ENCODE results near the gene MGLL.
A peak's percentile ranks its signal among the peaks of the same experiment; 100 is the strongest.

The MGLL gene

DNA sequence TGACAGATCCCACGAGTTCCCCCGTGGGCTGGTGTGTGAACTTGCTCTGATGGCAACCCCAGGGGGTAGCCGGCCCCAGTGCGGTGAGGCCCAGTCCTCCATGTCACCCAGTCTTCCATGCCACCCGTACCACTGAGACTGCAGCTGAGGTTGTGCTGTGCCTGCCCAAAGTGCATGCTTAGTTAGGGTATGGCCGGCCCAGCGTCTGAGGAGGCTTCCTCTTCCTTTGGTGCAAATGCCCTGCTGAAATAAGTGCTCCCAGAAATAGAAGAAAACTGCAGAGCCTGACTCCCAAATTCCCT lies 31.5 kb downstream of the MGLL start:
- DNase-seq (ENCODE audit: low spot score) (no peak), FAIRE-seq (no peak)

- DNase-seq (ENCODE audit: low spot score) (no peak), FAIRE-seq (no peak)
Measured at GRCh38 chr3:127789990-127790881, 32.1 kb downstream of the MGLL start.

- DNase-seq (ENCODE audit: low spot score), result no peak
- no peak for FAIRE-seq
Measured at GRCh38 chr3:127789051-127789450, 33.3 kb downstream of the MGLL start.

GRCh38 chr3:127788451-127788909 lies 33.8 kb downstream of the MGLL start:
- FAIRE-seq (no peak), DNase-seq (ENCODE audit: low spot score) (no peak)

DNA sequence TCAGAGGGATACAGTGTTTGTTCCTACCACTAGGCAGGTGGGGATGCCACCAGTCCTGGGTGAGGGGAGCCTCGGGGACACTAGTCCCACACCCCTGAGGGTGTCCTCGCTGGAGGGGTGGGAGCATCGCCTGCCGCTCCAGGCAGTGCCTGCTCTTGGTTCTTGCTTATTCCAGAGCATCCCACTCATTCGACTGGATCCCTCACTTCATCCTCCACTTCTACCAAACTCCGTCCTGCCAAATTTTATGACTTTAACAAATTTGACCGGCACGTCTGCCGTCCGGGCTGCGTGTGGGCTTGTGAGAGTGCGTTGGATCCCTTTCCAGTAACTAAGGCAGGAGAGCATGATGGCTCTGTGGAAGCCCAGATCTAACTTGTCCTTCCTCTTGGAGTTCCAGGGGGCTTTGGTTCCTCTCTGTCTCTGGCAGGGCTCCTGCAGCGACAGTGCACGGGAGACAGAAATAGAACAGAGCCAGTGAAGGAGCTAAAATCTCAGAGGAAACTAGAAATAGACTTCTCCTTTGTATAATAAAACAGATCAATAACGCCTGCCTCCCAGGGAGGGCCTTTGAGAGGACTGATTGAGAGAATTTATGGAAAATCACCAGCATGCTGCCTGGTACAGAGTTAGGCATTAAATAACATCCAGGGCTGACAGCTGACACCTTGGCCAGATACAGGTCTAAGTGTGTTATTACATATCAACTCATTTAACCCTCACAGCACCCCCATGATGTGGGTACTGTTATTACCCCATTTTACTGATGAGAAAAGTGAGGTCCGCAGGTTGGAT lies 34.5 kb downstream of the MGLL start:
- FAIRE-seq, result no peak

DNA sequence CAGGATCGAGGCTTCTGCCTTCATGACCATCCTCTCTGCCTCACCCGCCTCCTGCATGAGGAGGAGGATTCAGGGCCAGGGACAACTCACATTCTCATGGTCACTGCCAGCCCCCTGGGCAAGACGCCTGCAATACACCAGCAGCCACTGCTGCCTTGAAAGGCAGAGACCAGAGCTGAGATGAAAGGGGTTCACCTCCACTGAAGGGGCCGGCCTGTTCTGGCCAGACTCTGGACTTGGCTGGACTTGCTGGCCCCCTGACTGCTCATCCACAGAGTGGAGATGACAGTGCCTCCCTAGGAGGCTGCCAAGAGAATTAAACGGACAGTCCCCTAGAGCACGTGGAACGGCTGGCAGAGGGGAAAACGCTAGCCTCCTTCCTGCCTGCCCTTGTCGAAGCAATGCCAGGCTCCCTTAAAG lies 35.2 kb downstream of the MGLL start:
- DNase-seq (ENCODE audit: low spot score) (no peak), FAIRE-seq (no peak)

More for the DNA sequence above, 34.5 kb downstream of the MGLL start:
- no peak for DNase-seq (ENCODE audit: low spot score)

GRCh38 chr3:127786353-127787070 lies 35.8 kb downstream of the MGLL start:
- FAIRE-seq (no peak), DNase-seq (ENCODE audit: low spot score) (no peak)

- no peak for FAIRE-seq
- no peak for DNase-seq (ENCODE audit: low spot score)
Measured at GRCh38 chr3:127785711-127786265, 36.5 kb downstream of the MGLL start.

DNA sequence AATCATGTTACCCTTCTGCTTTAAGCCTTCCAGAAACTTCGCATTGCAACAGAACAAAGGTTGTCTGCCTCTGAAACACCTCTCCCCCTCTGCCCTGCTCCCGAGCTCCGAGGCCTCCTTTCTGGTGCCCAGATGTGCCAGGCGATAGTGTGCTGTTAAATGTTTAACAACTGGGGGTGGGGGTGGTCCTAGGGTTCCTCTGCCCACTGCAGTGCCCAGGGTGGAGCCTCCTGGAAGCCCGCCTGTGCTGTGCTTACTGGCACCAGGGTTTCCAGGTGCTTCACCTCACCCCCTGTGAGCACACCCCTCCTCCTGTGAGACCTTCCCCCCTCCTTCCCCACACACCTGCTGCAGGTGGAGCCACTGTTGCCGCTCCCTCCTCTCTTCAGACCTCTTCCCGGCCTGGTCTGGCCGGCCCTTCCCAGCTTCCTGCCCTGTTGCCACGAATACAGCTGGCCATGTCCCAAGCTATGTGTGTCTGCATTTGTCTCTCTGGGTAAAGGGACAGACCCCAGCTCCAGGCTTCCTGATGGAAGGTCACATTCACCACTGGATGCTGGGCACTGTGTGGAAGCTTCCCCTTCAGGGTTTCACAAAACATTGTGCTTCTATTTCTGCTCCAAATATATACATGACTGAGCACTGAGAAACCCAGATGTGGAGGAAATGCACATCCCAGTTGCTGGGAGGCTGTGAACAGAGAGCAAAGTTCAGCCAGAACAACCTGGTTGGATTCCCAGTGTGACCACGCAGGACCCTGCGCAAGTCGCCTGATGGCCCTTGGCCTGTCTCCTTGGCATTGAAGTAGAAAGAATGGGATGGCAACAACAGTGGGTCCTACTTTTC lies 37.2 kb downstream of the MGLL start:
- FAIRE-seq (no peak), DNase-seq (ENCODE audit: low spot score) (no peak)

DNA sequence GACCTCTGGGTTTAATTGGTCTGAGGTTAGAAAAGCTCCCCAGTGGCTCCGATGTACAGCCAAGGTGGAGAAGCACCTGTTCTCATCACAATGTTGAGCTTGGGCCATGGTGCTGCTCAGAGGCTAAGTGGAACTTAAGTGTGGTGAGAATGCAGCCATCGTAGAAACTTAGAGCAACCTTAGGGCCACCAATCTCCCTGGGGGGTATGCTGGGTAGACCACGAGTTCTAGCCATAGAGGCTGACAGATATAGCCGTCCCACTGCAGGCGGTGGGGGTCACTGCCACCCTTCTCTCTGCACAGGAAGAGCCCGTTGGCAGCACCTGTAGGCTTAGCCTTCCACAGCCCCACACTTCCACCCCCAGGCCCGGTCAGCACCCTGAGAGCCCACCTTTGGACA lies 38.0 kb downstream of the MGLL start:
- no peak for DNase-seq (ENCODE audit: low spot score)

DNA sequence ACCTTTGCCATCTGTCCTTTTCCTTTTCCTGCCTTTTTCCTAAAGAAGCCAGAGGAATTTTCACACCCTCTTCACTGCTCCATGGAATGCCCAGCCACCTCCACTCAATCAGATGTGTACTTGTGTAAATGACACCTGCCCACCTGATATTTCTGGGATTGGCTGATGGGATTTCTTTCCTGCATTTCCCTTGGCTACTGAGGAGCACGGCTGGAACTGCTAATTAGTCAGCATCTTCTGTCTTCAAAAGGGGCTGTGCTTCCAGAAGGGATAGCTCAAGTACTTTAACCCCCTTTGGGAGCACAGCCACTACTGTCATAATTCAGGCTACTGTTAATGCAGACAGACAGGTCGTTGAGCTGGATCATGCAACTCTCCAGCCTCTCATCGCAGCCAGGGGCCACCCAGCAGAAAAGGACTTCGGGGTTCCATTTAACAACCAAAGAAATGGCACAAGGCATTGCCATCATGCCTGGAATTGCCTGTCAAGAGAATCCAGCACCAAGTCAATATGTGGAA lies 38.6 kb downstream of the MGLL start:
- no peak for DNase-seq (ENCODE audit: low spot score)

More for the DNA sequence above, 38.0 kb downstream of the MGLL start:
- no peak for FAIRE-seq

DNA sequence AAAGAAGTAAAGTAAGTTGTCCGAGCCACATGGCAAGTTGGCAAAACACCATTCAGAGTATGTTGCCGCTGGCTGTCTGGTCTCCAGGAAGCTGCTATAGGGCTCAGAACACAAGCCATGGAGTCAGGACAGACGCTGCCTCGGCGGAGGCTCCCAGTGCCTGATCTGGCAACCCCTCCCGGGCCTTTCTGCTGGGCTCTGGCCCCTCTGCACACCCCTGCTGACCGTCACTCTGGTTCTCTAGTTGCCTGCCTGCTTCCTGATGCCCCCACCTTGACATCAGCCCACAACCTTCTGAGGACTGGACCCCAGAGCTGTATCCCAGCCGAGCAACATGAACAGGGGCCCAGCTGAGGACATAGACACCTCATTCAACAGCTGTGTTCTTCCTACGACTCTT lies 39.1 kb downstream of the MGLL start:
- no peak for DNase-seq (ENCODE audit: low spot score)

More for the DNA sequence above, 38.6 kb downstream of the MGLL start:
- FAIRE-seq, result no peak

DNA sequence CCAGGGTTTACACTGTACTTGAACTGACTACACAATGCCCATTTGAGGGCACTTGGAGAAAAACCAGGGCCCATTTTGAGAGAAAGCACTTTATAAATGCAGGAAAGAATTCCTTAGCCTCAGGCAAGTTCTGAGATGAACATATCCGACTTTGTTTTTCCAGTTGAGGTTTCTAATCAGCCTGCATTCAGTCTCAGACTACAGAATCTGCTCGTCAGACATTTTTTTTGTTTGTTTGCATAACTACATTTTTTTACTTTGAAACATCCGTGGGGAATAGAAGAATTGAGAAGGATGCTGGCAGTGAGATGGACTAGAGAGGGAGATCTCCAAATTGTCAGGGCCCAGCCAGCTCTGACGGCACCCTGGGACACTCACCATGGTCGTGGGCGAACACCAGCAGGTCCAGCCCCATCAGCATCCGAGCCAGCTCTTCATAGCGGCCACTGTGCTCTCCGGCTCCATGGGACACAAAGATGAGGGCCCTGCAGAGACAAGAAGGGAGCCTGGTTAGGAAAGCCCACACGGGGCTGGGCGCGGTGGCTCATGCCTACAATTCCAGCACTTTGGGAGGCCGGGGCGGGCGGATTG lies 40.8 kb downstream of the MGLL start:
- FAIRE-seq, result no peak
- no peak for DNase-seq (ENCODE audit: low spot score)

More for the DNA sequence above, 39.1 kb downstream of the MGLL start:
- no peak for FAIRE-seq

DNA sequence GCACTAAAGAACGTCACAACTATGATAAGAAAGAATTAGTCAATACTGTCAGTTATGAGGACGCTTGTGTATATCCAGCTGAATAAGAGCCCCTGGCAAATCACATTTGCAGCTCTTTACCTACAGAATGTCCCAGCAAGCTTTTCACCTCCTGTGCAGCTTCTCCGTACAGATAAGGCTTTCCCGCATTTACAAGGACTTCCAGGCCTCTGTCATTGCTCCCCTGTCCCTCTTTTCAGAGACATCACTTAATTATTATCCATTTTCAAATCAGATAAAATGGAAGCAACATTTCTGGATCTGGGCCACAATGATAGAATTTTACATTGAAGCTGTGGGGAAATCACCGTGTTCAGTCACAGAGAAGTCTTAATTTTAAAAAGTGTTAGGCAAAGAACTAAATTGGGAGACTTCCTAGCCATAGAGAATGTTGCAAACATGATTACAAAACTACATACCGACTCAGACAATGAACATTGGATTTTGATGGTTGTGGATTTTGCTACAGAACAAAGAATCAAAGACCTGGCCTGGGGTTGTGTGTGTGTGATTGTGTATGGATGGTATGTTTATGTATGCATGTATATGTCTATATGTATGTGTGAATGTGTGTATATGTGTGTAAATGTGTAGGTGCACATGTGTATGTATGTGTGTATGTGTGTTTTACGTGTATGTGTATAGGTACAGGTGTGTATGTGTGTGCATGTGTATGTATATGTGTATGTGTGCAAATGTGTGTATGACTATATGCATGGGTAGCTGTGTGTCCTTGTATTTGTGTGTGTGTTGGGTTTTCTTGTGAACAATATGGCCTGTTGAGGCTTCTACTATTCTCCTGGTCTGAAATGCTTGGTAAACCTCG lies 41.5 kb downstream of the MGLL start:
- FAIRE-seq, result peak; percentile 90
- no peak for DNase-seq (ENCODE audit: low spot score)

- DNase-seq (ENCODE audit: low spot score) (peak; percentile 53), FAIRE-seq (no peak)
Measured at GRCh38 chr3:127779747-127780146, 42.6 kb downstream of the MGLL start.

DNA sequence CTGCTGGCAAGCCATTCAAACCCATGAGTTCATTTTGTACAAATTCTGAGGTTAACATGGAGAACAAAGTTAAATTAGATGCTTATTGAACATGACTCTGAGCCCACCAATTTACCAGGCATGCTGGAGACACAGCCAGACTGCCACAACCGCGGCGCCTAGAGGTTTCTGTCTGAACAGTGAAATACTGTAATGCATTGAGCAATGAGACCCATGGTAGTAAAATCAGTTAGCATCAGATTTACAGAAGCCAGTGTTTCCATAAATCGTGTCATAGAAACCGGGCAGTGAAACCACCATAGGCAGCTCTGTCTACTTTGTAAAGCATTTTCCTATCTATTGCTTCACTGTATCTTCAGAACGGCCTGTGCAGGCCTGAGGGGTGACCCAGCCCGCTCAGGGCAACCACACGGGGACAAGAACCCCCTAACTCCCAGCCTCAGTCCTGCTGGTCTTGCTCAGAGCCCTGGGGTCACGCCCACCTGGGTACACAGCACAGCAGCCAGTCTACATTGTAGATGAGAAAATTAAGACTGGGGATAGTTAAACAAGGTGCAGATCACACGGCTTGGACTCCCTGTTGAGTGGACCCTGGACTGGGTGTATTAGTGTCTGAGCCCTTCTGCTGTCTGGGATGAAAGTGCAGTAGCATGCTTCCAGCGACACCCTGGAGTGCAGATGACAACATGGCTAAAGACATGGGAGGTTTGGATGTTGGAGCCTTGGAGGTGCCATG lies 44.2 kb downstream of the MGLL start:
- DNase-seq (ENCODE audit: low spot score), result no peak
- no peak for FAIRE-seq

DNA sequence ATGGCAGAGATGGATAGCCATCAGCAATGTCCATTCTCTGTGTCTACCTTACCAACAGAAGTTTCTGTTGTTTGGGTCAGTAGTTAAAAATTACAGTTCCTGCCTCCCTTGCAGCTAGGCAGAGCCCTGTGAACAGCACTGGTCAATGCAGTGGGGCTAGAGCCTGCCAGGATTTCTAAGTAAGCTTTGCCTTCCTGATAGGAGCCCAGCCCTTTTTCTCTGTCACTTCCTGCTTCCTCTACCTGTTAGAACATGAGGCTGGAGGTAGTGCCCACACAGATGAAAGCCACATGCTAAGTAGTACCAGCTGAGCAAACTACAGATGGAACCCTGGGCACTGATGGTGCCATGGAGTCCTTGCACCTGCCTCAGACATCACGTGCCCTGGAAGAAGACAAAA lies 45.0 kb downstream of the MGLL start:
- no peak for FAIRE-seq

DNA sequence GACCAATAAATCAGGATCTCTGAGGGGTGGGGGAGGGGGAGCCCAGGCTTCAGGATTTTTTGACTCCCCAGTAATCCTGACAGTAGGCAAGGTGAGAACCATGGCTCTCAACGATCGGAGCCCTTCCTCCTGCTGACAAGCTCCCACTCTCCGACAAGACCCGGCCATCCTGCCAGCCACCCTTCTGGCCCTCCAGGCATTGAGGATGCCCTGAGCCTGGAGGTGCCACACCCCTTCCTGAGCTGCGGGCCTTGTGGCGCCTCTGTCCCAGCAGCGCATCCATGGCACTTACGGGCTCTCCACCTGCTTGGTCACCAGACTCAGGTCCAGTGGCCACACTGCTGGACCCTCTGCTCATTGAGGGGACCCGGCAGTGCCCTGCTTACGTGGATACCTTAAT lies 46.0 kb downstream of the MGLL start:
- DNase-seq (ENCODE audit: low spot score) (no peak), FAIRE-seq (no peak)

More for the DNA sequence above, 45.0 kb downstream of the MGLL start:
- DNase-seq (ENCODE audit: low spot score), result no peak

All from urothelium cell line (cell line).